IMR-90 (cell line): ENCODE data around the gene RASGEF1C. TPM values are rescaled to one million over a fixed set of nuclear protein-coding genes. Genes with fewer than 3 reads are reported as not detected.

ENCODE experiments used
- ATAC-seq: fragments of 200-7000 bp; cut with Tn5 transposase; 2 replicates; pipeline ENCODE4 v1.9.1; 2020; ENCODE audit warnings: low read depth, mild to moderate bottlenecking, moderate library complexity
- BruUV-seq: library from RNA; stranded (reverse); fragments of 400-500 nt; replicated peaks from 2 replicates; lab custom pipeline; 2021; lab: Mats Ljungman, UMichigan
- CTCF ChIA-PET: fragments of 300-600 bp; formaldehyde crosslinking; extraction: SDS; loops from one replicate; lab custom pipeline; 2021; ENCODE audit warnings: antibody characterized with exemption; lab: Yijun Ruan, JAX
- POLR2A ChIA-PET: fragments of 300-600 bp; sonication (Branson Sonifier 250); formaldehyde crosslinking; loops from one replicate; lab custom pipeline; 2022; ENCODE audit warnings: antibody characterized with exemption; ENCODE audit not compliant: unreplicated experiment; lab: Charles Lee
- DNase-seq: peaks from one replicate; pipeline ENCODE4 v3.0.0; 2013
- H2AFZ ChIP-seq: replicated peaks from 2 replicates; pipeline ENCODE3; 2013; ENCODE audit warnings: low read length, mild to moderate bottlenecking; ENCODE audit not compliant: poor library complexity
- H2AK5ac ChIP-seq: 2 replicates; pipeline ENCODE4 v1.6.1; 2013; ENCODE audit warnings: low read depth, low read length, inconsistent platforms
- H2AK9ac ChIP-seq: replicated peaks from 2 replicates; pipeline ENCODE3; 2013; ENCODE audit warnings: mild to moderate bottlenecking, low read depth, low read length, moderate library complexity; ENCODE audit not compliant: poor library complexity
- H2BK120ac ChIP-seq: 2 replicates; pipeline ENCODE4 v1.6.1; 2013; ENCODE audit warnings: low read depth, low read length, inconsistent platforms
- H2BK15ac ChIP-seq: 3 replicates; pipeline ENCODE4 v1.6.1; 2013; ENCODE audit warnings: low read depth, low read length, inconsistent platforms
- H2BK20ac ChIP-seq: 2 replicates; pipeline ENCODE4 v1.6.1; 2013; ENCODE audit warnings: low read depth, mild to moderate bottlenecking, inconsistent platforms, low read length, moderate library complexity
- H2BK5ac ChIP-seq: 2 replicates; pipeline ENCODE4 v1.6.1; 2013; ENCODE audit warnings: mild to moderate bottlenecking, low read depth, low read length, inconsistent platforms; ENCODE audit not compliant: poor library complexity, severe bottlenecking
- H3K14ac ChIP-seq: replicated peaks from 2 replicates; pipeline ENCODE4 v1.6.1; 2013; ENCODE audit warnings: low read depth, low read length, inconsistent platforms
- H3K18ac ChIP-seq: 2 replicates; pipeline ENCODE4 v1.6.1; 2013; ENCODE audit warnings: low read depth, low read length, control low read depth
- H3K23ac ChIP-seq: 2 replicates; pipeline ENCODE4 v1.6.1; 2013; ENCODE audit warnings: low read depth, low read length, inconsistent platforms
- H3K27ac ChIP-seq: 2 replicates; pipeline ENCODE4 v1.5.1; 2013; ENCODE audit warnings: mild to moderate bottlenecking, control low read depth, low read length; ENCODE audit not compliant: insufficient read depth
- H3K27me3 ChIP-seq: 2 replicates; pipeline ENCODE4 v1.6.1; 2013; ENCODE audit warnings: low read length; ENCODE audit not compliant: control insufficient read depth, insufficient read depth
- H3K36me3 ChIP-seq: 2 replicates; pipeline ENCODE4 v1.6.1; 2013; ENCODE audit warnings: low read length, mixed read lengths; ENCODE audit not compliant: control insufficient read depth, insufficient read depth
- H3K4ac ChIP-seq: 2 replicates; pipeline ENCODE4 v1.6.1; 2013; ENCODE audit warnings: low read depth, low read length, inconsistent platforms
- H3K4me1 ChIP-seq: 2 replicates; pipeline ENCODE4 v1.6.1; 2013; ENCODE audit warnings: low read length, mixed read lengths; ENCODE audit not compliant: control insufficient read depth, insufficient read depth
- H3K4me2 ChIP-seq: 2 replicates; pipeline ENCODE4 v1.6.1; 2013; ENCODE audit warnings: low read depth, mild to moderate bottlenecking, control low read depth, low read length, moderate library complexity
- H3K4me3 ChIP-seq: 2 replicates; pipeline ENCODE4 v1.5.1; 2013; ENCODE audit warnings: low read depth, mild to moderate bottlenecking, control low read depth, low read length, moderate library complexity; ENCODE audit not compliant: insufficient read depth
- H3K56ac ChIP-seq: 2 replicates; pipeline ENCODE4 v1.6.1; 2013; ENCODE audit warnings: low read length, inconsistent platforms; ENCODE audit not compliant: insufficient read depth; ENCODE audit errors: extremely low read depth
- H3K79me1 ChIP-seq, 2 experiments: 2 replicates each; pipeline ENCODE4 v1.6.1; 2013; ENCODE audit warnings: low read length in 2 of 2, inconsistent platforms in 1 of 2, low read depth in 1 of 2
- H3K9ac ChIP-seq: 2 replicates; pipeline ENCODE4 v1.6.1; 2013; ENCODE audit warnings: low read depth, low read length, control low read depth
- H3K9me1 ChIP-seq: 2 replicates; pipeline ENCODE4 v1.6.1; 2013; ENCODE audit warnings: low read length, inconsistent platforms; ENCODE audit not compliant: insufficient read depth
- H3K9me3 ChIP-seq: 2 replicates; pipeline ENCODE4 v1.6.1; 2013; ENCODE audit warnings: low read length; ENCODE audit not compliant: control insufficient read depth, insufficient read depth
- H4K20me1 ChIP-seq: 2 replicates; pipeline ENCODE4 v1.6.1; 2013; ENCODE audit warnings: low read length, inconsistent platforms; ENCODE audit not compliant: insufficient read depth
- H4K5ac ChIP-seq: 2 replicates; pipeline ENCODE4 v1.6.1; 2013; ENCODE audit warnings: mild to moderate bottlenecking, low read depth, low read length, control low read depth
- H4K8ac ChIP-seq, 2 experiments: 2 replicates each; pipeline ENCODE4 v1.6.1; 2013; ENCODE audit warnings: low read depth in 2 of 2, low read length in 2 of 2, control low read depth in 1 of 2, inconsistent platforms in 1 of 2
- H4K91ac ChIP-seq: 2 replicates; pipeline ENCODE4 v1.6.1; 2013; ENCODE audit warnings: low read depth, low read length, inconsistent platforms; ENCODE audit not compliant: insufficient read depth
- MAZ ChIP-seq: IDR thresholded peaks from 2 replicates; pipeline ENCODE4 v1.6.1; 2012; ENCODE audit warnings: low read depth, mild to moderate bottlenecking, low read length, improper control_type of control experiment, moderate library complexity, borderline replicate concordance
- NFE2L2 ChIP-seq: fragments of 150-350 bp; IDR thresholded peaks from 2 replicates; pipeline ENCODE4 v1.6.1; 2016; ENCODE audit warnings: low read depth, mild to moderate bottlenecking, low read length
- WGBS, 2 experiments: methylation state at CpG; one replicate each; pipeline versions ENCODE4 v1.1.5 to v1.1.7; 2013; ENCODE audit warnings: missing lambda C conversion rate in 2 of 2; ENCODE audit not compliant: insufficient read length in 1 of 2; ENCODE audit errors: extremely low coverage in 2 of 2; 5-methylcytosine and 5-hydroxymethylcytosine counted together
- dilution Hi-C: fragments of 300-500 bp; cut with HindIII; formaldehyde crosslinking; loops from one replicate; pipeline ENCODE4 v1.14.3; 2018; ENCODE audit warnings: low sequenced_read_pairs; ENCODE audit not compliant: unreplicated experiment
- in situ Hi-C: fragments of 300-500 bp; cut with MboI; formaldehyde crosslinking; loops from 3 replicates; pipeline ENCODE4 v1.14.3; 2019; ENCODE audit warnings: low sequenced_read_pairs, inconsistent platforms, mixed read lengths
- intact Hi-C: fragments of 100-400 bp; cut with micrococcal nuclease; formaldehyde crosslinking; loops from 2 replicates; pipeline ENCODE4 v1.10.0; 2022
- polyA plus RNA-seq, 3 experiments: library from polyadenylated mRNA; depleted of rRNA; stranded (reverse); fragments of >200 nt; gene quantifications; 2 replicates each; pipeline ENCODE4 v1.2.3, GENCODE V29; 2012; ENCODE audit warnings: low replicate concordance in 1 of 3
- total RNA-seq: library from RNA; depleted of rRNA; stranded (reverse); fragments of >200 nt; gene quantifications from 2 replicates; pipeline ENCODE4 v1.2.3, GENCODE V29; 2012

Gene RASGEF1C
- total and polyA plus RNA-seq, 2 of the 4 experiments (the other 2 are of a cell fraction): not detected

DNA sequence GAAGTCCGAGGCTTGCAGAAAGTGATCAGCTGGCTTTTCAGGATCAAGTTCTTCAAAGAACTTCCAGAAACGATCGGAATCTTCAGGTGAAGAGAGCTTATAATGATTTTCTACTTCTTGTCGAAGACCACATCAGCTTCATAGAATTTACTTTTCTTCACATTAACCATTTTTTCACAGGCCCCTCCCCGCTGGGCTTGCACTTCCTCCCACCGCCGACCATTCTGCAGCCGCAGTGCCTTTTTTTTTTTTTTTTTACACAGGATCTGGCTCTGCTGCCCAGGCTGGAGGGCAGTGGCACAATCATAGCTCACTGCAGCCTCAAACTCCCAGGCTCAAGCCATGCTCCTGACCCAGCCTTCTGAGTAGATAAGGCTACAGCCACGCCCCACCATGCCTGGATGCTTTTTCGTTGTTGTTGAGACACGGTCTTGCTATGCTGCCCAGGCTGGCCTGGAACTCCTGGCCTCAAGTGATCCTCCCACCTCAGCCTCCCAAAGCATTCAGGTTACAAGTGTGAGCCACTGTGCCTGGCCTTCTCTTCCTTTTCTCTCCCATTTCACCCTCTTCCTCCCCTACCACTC, 122.1 kb downstream of the RASGEF1C start:
- TF ChIP-seq NFE2L2: no peak
- TF ChIP-seq MAZ: no peak
- BruUV-seq: no TSS peak
- no peak overlapping the region for H2BK120ac ChIP-seq
- no peak overlapping the region for H3K4me3 ChIP-seq
- ATAC-seq (no peak), DNase-seq (no peak)
- H2AFZ ChIP-seq: no peak overlapping the region
- H3K79me1 ChIP-seq: no peaks in the 10 kb centered on the region
- H2AK5ac ChIP-seq: no peak overlapping the region
- H3K14ac ChIP-seq: no peak overlapping the region
- H3K9me1 ChIP-seq: no peaks in the 10 kb centered on the region
- POLR2A ChIA-PET: no interaction called here
- no peak overlapping the region for H2BK20ac ChIP-seq
- no peak overlapping the region for H2AK9ac ChIP-seq
- H4K91ac ChIP-seq: no peak overlapping the region
- CTCF ChIA-PET: no interaction called here
- no peak overlapping the region for H4K8ac ChIP-seq
- dilution Hi-C loops (no loop called here), intact Hi-C loops (no loop called here), in situ Hi-C loops (no loop called here)
- H3K27me3 ChIP-seq: peaks cover 12% of the 10 kb centered on the region; the same call in 1 of the 2 replicates
- no peak overlapping the region for H3K56ac ChIP-seq
- no peaks in the 10 kb centered on the region for H4K20me1 ChIP-seq
- WGBS, 2 experiments: 82% methylated on average over 6 of the region's 11 CpGs; no CpG with 5 or more reads in 1 of the 2 experiments
- no peak overlapping the region for H2BK15ac ChIP-seq
- H3K9me3 ChIP-seq: no peaks in the 10 kb centered on the region
- no peak overlapping the region for H3K23ac ChIP-seq
- H2BK5ac ChIP-seq: no peak overlapping the region
- H4K5ac ChIP-seq: no peak overlapping the region
- H3K4ac ChIP-seq: no peak overlapping the region
- H3K4me1 ChIP-seq: no peaks in the 10 kb centered on the region; the same call in 1 of the 2 replicates
- no peak overlapping the region for H3K9ac ChIP-seq
- no peak overlapping the region for H3K18ac ChIP-seq
- no peak overlapping the region for H3K27ac ChIP-seq
- H3K4me2 ChIP-seq: no peak overlapping the region
- H3K36me3 ChIP-seq: no peaks in the 10 kb centered on the region
